GM21515 (cell line): ENCODE data around the gene SH2D3C.

Experiments
- ATAC-seq: cut with Tn5 transposase; IDR thresholded peaks from one replicate; pipeline ENCODE4 v1.9.1; 2021; ENCODE audit not compliant: unreplicated experiment

Gene SH2D3C

GRCh38 chr9:127744398-127745110 is 33.9 kb downstream of the SH2D3C start:
- ATAC-seq, result no peak

- ATAC-seq, result no peak
These were observed 35.9 kb downstream of the SH2D3C start for GRCh38 chr9:127742435-127743088.

- ATAC-seq, result no peak
These were observed 36.5 kb downstream of the SH2D3C start for GRCh38 chr9:127741831-127742434.

GRCh38 chr9:127739614-127740330 is 38.7 kb downstream of the SH2D3C start:
- ATAC-seq, result no peak

GRCh38 chr9:127738666-127739065 is 39.8 kb downstream of the SH2D3C start:
- no peak for ATAC-seq

- peak; percentile 9 for ATAC-seq
These were observed 42.8 kb downstream of the SH2D3C start for GRCh38 chr9:127735530-127736185.

GRCh38 chr9:127734747-127735529 is 43.5 kb downstream of the SH2D3C start, which contains the start of gene TOR2A:
TSS of gene TOR2A (minus strand) at chr9:127735294. CDS start at chr9:127735270, 24 bp downstream.
- peak; percentile 80 for ATAC-seq

GRCh38 chr9:127734247-127734746 is 44.2 kb downstream of the SH2D3C start:
- no peak for ATAC-seq

GRCh38 chr9:127733614-127734013 is 44.9 kb downstream of the SH2D3C start:
- no peak for ATAC-seq

- ATAC-seq, result no peak
These were observed 46.0 kb downstream of the SH2D3C start for GRCh38 chr9:127732444-127732843.

- no peak for ATAC-seq
These were observed 46.5 kb downstream of the SH2D3C start for GRCh38 chr9:127731938-127732337.

GRCh38 chr9:127730799-127731410 is 47.6 kb downstream of the SH2D3C start:
- ATAC-seq, result no peak

- no peak for ATAC-seq
These were observed 48.2 kb downstream of the SH2D3C start for GRCh38 chr9:127730262-127730661.

GRCh38 chr9:127729522-127730256 is 48.8 kb downstream of the SH2D3C start:
- no peak for ATAC-seq

- ATAC-seq, result no peak
These were observed 49.7 kb downstream of the SH2D3C start for GRCh38 chr9:127728808-127729207.

GRCh38 chr9:127726871-127727270 is 51.6 kb downstream of the SH2D3C start:
- ATAC-seq, result no peak

GRCh38 chr9:127724012-127724411 is 54.5 kb downstream of the SH2D3C start:
- no peak for ATAC-seq

- ATAC-seq, result no peak
These were observed 55.0 kb downstream of the SH2D3C start for GRCh38 chr9:127723444-127723843.

- no peak for ATAC-seq
These were observed 55.5 kb downstream of the SH2D3C start for GRCh38 chr9:127723013-127723412.
